Progenitor cell of endocrine pancreas (in vitro differentiated cells): Measurements from ENCODE around the gene RFC5. TPM values are rescaled to one million over a fixed set of nuclear protein-coding genes. Genes with fewer than 3 reads are reported as not detected.
"Not testable (repeated sequence)": the region's sequence is repeated elsewhere in the genome, so short reads cannot be mapped to it uniquely, and the experiment has no call there.

Experiments
- DNase-seq: peaks from one replicate; pipeline ENCODE4 v3.0.0; 2021; ENCODE audit warnings: low spot score; ENCODE audit not compliant: unreplicated experiment
- H3K27ac Mint-ChIP-seq: 2 replicates; pipeline ENCODE4 v1.8.0; 2021; ENCODE audit warnings: mild to moderate bottlenecking, moderate library complexity, mixed read lengths
- H3K27me3 Mint-ChIP-seq: 2 replicates; pipeline ENCODE4 v1.8.0; 2021; ENCODE audit warnings: mixed read lengths
- H3K36me3 Mint-ChIP-seq: 2 replicates; pipeline ENCODE4 v1.8.0; 2022; ENCODE audit warnings: mixed read lengths; ENCODE audit not compliant: insufficient read depth
- H3K4me1 Mint-ChIP-seq: 2 replicates; pipeline ENCODE4 v1.8.0; 2021; ENCODE audit warnings: low read depth, mixed read lengths
- H3K4me3 Mint-ChIP-seq: 2 replicates; pipeline ENCODE4 v1.8.0; 2021; ENCODE audit warnings: low read depth, mild to moderate bottlenecking, moderate library complexity, mixed read lengths
- H3K9me3 Mint-ChIP-seq: 2 replicates; pipeline ENCODE4 v1.8.0; 2021; ENCODE audit warnings: low read depth, mixed read lengths
- total RNA-seq: library from RNA; stranded (reverse); gene quantifications from 2 replicates; pipeline ENCODE4 v1.2.1, GENCODE V29; 2021
- TF ChIP-seq, protein P1 (sequence below): fragments of 200-600 bp; sonication (generic); IDR thresholded peaks from one replicate; pipeline ENCODE4 v1.5.0; 2021; ENCODE audit warnings: antibody characterized with exemption, mild to moderate bottlenecking; ENCODE audit not compliant: unreplicated experiment

The RFC5 gene
- total RNA-seq, 1 donor from 2014 or later = 37.4 TPM

GRCh38 chr12:117994551-117995438, 21.7 kb upstream of the RFC5 start:
- Mint-ChIP-seq H3K4me3 (no peak overlapping the region), H3K27me3 (no peaks in the 10 kb centered on the region), H3K36me3 (no peaks in the 10 kb centered on the region), H3K4me1 (peaks cover 9% of the 10 kb centered on the region), H3K9me3 (peaks cover 1% of the 10 kb centered on the region), H3K27ac (no peak overlapping the region)
- TF ChIP-seq, protein P1, sequence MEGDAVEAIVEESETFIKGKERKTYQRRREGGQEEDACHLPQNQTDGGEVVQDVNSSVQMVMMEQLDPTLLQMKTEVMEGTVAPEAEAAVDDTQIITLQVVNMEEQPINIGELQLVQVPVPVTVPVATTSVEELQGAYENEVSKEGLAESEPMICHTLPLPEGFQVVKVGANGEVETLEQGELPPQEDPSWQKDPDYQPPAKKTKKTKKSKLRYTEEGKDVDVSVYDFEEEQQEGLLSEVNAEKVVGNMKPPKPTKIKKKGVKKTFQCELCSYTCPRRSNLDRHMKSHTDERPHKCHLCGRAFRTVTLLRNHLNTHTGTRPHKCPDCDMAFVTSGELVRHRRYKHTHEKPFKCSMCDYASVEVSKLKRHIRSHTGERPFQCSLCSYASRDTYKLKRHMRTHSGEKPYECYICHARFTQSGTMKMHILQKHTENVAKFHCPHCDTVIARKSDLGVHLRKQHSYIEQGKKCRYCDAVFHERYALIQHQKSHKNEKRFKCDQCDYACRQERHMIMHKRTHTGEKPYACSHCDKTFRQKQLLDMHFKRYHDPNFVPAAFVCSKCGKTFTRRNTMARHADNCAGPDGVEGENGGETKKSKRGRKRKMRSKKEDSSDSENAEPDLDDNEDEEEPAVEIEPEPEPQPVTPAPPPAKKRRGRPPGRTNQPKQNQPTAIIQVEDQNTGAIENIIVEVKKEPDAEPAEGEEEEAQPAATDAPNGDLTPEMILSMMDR = no peak
- DNase-seq = no peak

- no peaks in the 10 kb centered on the region for H3K36me3 Mint-ChIP-seq
- H3K27me3 Mint-ChIP-seq = no peaks in the 10 kb centered on the region
- TF ChIP-seq, protein P1 = no peak
- peaks cover 9% of the 10 kb centered on the region for H3K4me1 Mint-ChIP-seq
- DNase-seq = no peak
- no peak overlapping the region for H3K27ac Mint-ChIP-seq
- H3K9me3 Mint-ChIP-seq = peaks cover 5% of the 10 kb centered on the region
- no peak overlapping the region for H3K4me3 Mint-ChIP-seq
Measured at GRCh38 chr12:117998719-117999118, 17.8 kb upstream of the RFC5 start.

GRCh38 chr12:117999806-118000205, 16.7 kb upstream of the RFC5 start:
- H3K4me1 Mint-ChIP-seq, DNase-seq, H3K36me3 Mint-ChIP-seq, H3K27me3 Mint-ChIP-seq, H3K9me3 Mint-ChIP-seq, H3K27ac Mint-ChIP-seq, H3K4me3 Mint-ChIP-seq: not testable (repeated sequence)

GRCh38 chr12:118010903-118011302, 5.6 kb upstream of the RFC5 start:
- no peaks in the 10 kb centered on the region for H3K27me3 Mint-ChIP-seq
- H3K27ac Mint-ChIP-seq = no peak overlapping the region
- TF ChIP-seq, protein P1 = no peak
- DNase-seq = no peak
- no peaks in the 10 kb centered on the region for H3K36me3 Mint-ChIP-seq
- H3K4me1 Mint-ChIP-seq = peaks cover 3% of the 10 kb centered on the region
- no peak overlapping the region for H3K4me3 Mint-ChIP-seq
- no peaks in the 10 kb centered on the region for H3K9me3 Mint-ChIP-seq

GRCh38 chr12:118011377-118011776, 5.1 kb upstream of the RFC5 start:
- H3K4me1 Mint-ChIP-seq = peaks cover 6% of the 10 kb centered on the region
- no peak overlapping the region for H3K4me3 Mint-ChIP-seq
- H3K36me3 Mint-ChIP-seq = no peaks in the 10 kb centered on the region
- no peak overlapping the region for H3K27ac Mint-ChIP-seq
- TF ChIP-seq, protein P1 = no peak
- no peak for DNase-seq
- H3K9me3 Mint-ChIP-seq = no peaks in the 10 kb centered on the region
- no peaks in the 10 kb centered on the region for H3K27me3 Mint-ChIP-seq

DNA sequence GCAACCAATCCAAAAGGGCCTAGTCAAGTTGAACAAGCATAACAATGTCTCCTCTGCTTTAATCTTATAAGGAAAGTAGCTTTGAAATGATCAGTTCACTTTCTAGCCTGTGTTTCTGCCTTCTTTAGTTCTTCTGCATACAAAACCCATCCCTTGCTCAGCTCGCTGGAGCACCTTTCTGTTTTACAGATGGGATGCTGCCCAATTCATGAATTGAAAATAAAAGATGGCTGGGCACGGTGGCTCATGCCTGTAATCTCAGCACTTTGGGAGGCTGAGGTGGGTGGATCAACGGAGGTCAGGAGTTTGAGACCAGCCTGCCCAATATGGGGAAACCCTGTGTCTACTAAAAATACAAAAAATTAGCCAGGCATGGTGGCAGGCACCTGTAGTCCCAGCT, 4.5 kb upstream of the RFC5 start:
- H3K4me3 Mint-ChIP-seq = no peak overlapping the region
- no peaks in the 10 kb centered on the region for H3K36me3 Mint-ChIP-seq
- no peaks in the 10 kb centered on the region for H3K9me3 Mint-ChIP-seq
- DNase-seq = no peak
- TF ChIP-seq, protein P1 = no peak
- H3K27ac Mint-ChIP-seq = no peak overlapping the region
- no peaks in the 10 kb centered on the region for H3K27me3 Mint-ChIP-seq
- H3K4me1 Mint-ChIP-seq = peaks cover 7% of the 10 kb centered on the region
